GM19467 (cell line): ENCODE measurements around the gene SLC35B2.

Experiments used
- ATAC-seq: cut with Tn5 transposase; IDR thresholded peaks from one replicate; pipeline ENCODE4 v1.9.1; 2021; ENCODE audit warnings: mild to moderate bottlenecking, moderate library complexity; ENCODE audit not compliant: unreplicated experiment

Gene SLC35B2

GRCh38 chr6:44255105-44255808 is 2.1 kb downstream of the SLC35B2 start:
- ATAC-seq, result no peak

GRCh38 chr6:44254191-44255104 is 2.9 kb downstream of the SLC35B2 start:
- ATAC-seq, result no peak

GRCh38 chr6:44253307-44254101 is 3.8 kb downstream of the SLC35B2 start:
- no peak for ATAC-seq

- ATAC-seq, result no peak
These were observed 5.5 kb downstream of the SLC35B2 start for GRCh38 chr6:44251576-44252524.

- no peak for ATAC-seq
These were observed 6.6 kb downstream of the SLC35B2 start for GRCh38 chr6:44250718-44251123.

- no peak for ATAC-seq
These were observed 7.1 kb downstream of the SLC35B2 start for GRCh38 chr6:44250067-44250717.

GRCh38 chr6:44249082-44249748 is 8.1 kb downstream of the SLC35B2 start:
- ATAC-seq, result no peak

- ATAC-seq, result no peak
These were observed 8.7 kb downstream of the SLC35B2 start for GRCh38 chr6:44248579-44248978.

- ATAC-seq, result peak; percentile 22
These were observed 9.7 kb downstream of the SLC35B2 start for GRCh38 chr6:44247338-44248302.

GRCh38 chr6:44246663-44247337 is 10.5 kb downstream of the SLC35B2 start, which contains the start of gene HSP90AB1:
Gene HSP90AB1, plus strand, starts transcription at chr6:44247101. Its CDS starts 1,529 bp downstream, at chr6:44248630.
- peak; percentile 62 for ATAC-seq

- peak; percentile 40 for ATAC-seq
These were observed 11.2 kb downstream of the SLC35B2 start for GRCh38 chr6:44245912-44246662.

- ATAC-seq, result no peak
These were observed 11.9 kb downstream of the SLC35B2 start for GRCh38 chr6:44245391-44245911.

- ATAC-seq, result no peak
These were observed 14.0 kb downstream of the SLC35B2 start for GRCh38 chr6:44243345-44243744.

GRCh38 chr6:44238687-44239350 is 18.5 kb downstream of the SLC35B2 start:
- ATAC-seq, result no peak

- ATAC-seq, result peak; percentile 68
These were observed 19.4 kb downstream of the SLC35B2 start for GRCh38 chr6:44237813-44238433.
